Upper lobe of right lung (tissue), 1 donor: ENCODE measurements around the gene PLXNA2. TPM values are rescaled to one million over a fixed set of nuclear protein-coding genes. Genes with fewer than 3 reads are reported as not detected.

Source experiments
- ATAC-seq: fragments of 200-7000 bp; cut with Tn5 transposase; one replicate; pipeline ENCODE4 v1.9.1; 2020; ENCODE audit warnings: mild to moderate bottlenecking, moderate library complexity
- DNase-seq: peaks from one replicate; pipeline ENCODE4 v3.0.0-alpha.2; 2020
- H3K27ac ChIP-seq: fragments of 200-600 bp; one replicate; pipeline ENCODE4 v1.8.0; 2022
- H3K27me3 ChIP-seq: fragments of 200-600 bp; one replicate; pipeline ENCODE4 v1.8.0; 2022; ENCODE audit warnings: mild to moderate bottlenecking
- H3K36me3 ChIP-seq: fragments of 200-600 bp; one replicate; pipeline ENCODE4 v1.8.0; 2022
- H3K4me1 ChIP-seq: fragments of 200-600 bp; one replicate; pipeline ENCODE4 v1.8.0; 2022
- H3K4me3 ChIP-seq: fragments of 200-600 bp; one replicate; pipeline ENCODE4 v1.8.0; 2022; ENCODE audit warnings: mild to moderate bottlenecking
- H3K9me3 ChIP-seq: fragments of 200-600 bp; one replicate; pipeline ENCODE4 v1.8.0; 2022
- CTCF ChIP-seq: fragments of 200-600 bp; IDR thresholded peaks from one replicate; pipeline ENCODE4 v1.8.0; 2022; ENCODE audit warnings: antibody characterized with exemption
- intact Hi-C: fragments of 100-400 bp; cut with DNase I; formaldehyde crosslinking; loops from one replicate; pipeline ENCODE4 v1.11.0; 2022
- total RNA-seq: library from RNA; stranded (reverse); fragmentation: NEBNext Ultra II Directional; extraction: Animal tissue kit (Norgen Biotek cat#: 25700); gene quantifications from one replicate; pipeline ENCODE4 v1.2.1, GENCODE V29; 2021
- donor health status: DM: no; HTN: yes; CAD: no; lungs with severe emphysema.

Gene PLXNA2
- total RNA-seq, 1 donor from 2014 or later: 98.5 TPM

DNA sequence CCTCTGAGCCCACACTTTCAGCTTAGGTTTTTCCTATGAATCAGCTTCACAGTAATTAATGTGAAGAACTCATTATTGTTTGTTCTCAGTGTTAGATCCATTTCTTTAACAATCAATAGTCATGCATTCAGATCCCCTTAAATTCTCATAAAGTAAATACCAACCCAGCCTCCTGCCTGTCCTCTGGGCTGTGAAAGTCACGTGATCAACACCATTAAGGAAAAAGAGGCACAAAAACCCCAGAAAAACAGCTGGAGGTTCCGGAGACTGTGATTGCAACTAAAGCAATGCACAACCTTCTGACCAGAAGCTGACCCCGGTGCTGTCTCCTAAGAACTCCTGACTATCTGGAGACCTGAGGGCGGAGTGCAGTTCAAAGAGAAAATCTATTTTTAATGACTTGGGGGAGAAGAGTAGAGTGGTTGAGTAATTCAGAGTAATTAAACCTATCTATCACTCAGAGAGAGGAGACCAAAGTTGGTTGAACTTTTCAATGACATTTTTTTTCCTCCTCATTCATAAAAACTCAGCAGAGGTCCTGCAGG lies 132.5 kb downstream of the PLXNA2 start:
- intact Hi-C loops: no loop called here
- H3K27ac ChIP-seq: no peak overlapping the region
- no peaks in the 10 kb centered on the region for H3K36me3 ChIP-seq
- no peaks in the 10 kb centered on the region for H3K9me3 ChIP-seq
- H3K4me3 ChIP-seq: no peak overlapping the region
- H3K4me1 ChIP-seq: peaks cover 5% of the 10 kb centered on the region
- H3K27me3 ChIP-seq: no peaks in the 10 kb centered on the region
- DNase-seq (no peak), ATAC-seq (no peak)
- no peak for TF ChIP-seq CTCF

GRCh38 chr1:208110296-208110695 lies 133.9 kb downstream of the PLXNA2 start:
- H3K27ac ChIP-seq: no peak overlapping the region
- H3K4me3 ChIP-seq: no peak overlapping the region
- H3K36me3 ChIP-seq: no peaks in the 10 kb centered on the region
- DNase-seq (no peak), ATAC-seq (no peak)
- H3K9me3 ChIP-seq: no peaks in the 10 kb centered on the region
- no peaks in the 10 kb centered on the region for H3K27me3 ChIP-seq
- no peak for TF ChIP-seq CTCF
- intact Hi-C loops: no loop called here
- no peaks in the 10 kb centered on the region for H3K4me1 ChIP-seq

GRCh38 chr1:208108646-208109330 lies 135.4 kb downstream of the PLXNA2 start:
- Histone ChIP-seq H3K9me3 (no peaks in the 10 kb centered on the region), H3K4me1 (no peaks in the 10 kb centered on the region), H3K36me3 (peaks cover 12% of the 10 kb centered on the region), H3K27ac (no peak overlapping the region), H3K27me3 (no peaks in the 10 kb centered on the region), H3K4me3 (no peak overlapping the region)
- DNase-seq (no peak), ATAC-seq (no peak)
- intact Hi-C loops: no loop called here
- no peak for TF ChIP-seq CTCF

- no peak for TF ChIP-seq CTCF
- no peak overlapping the region for H3K4me3 ChIP-seq
- DNase-seq: no peak
- H3K27me3 ChIP-seq: no peaks in the 10 kb centered on the region
- H3K9me3 ChIP-seq: no peaks in the 10 kb centered on the region
- H3K4me1 ChIP-seq: no peaks in the 10 kb centered on the region
- intact Hi-C loops: no loop called here
- H3K36me3 ChIP-seq: peaks cover 17% of the 10 kb centered on the region
- ATAC-seq: peak; percentile 28
- no peak overlapping the region for H3K27ac ChIP-seq
Observed at GRCh38 chr1:208108213-208108608, 136.0 kb downstream of the PLXNA2 start.

DNA sequence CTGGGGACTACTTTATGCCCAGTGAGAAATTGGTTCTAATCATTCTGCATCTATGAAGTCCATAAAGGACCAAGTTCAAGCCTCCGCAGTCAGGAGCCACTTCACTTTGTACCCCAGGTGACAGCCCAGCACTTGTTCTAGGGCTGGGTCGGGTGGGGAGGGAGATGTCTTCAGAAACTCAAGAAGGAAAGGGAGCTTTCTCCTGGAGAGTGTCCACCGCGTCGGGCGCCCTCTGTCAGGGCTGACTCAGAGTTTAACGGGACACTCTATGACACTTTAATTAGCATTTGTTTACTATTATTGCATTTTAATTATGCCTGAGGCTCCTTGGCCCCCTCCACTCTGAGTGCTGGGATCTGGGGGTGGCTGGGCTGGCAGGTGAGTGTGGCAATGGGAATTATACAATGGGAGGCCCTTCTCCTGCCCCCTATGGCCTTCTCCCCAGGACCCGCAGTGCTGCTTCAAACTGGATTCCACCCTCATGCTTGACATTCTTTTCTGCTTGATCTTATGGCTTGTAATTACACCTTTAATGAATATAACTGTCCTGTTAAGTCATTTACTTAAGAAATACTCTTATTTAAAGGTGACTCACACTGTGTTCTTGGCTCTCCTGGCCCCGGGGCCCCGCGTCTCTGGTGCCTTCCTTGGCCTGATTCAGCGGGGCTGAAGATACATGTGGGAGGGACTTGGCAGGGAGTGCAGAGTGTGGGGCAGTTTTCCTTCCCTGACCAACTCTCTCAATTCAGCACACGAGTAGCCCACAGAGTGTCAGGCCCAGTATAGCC lies 136.6 kb downstream of the PLXNA2 start:
- H3K9me3 ChIP-seq: no peaks in the 10 kb centered on the region
- no peaks in the 10 kb centered on the region for H3K4me1 ChIP-seq
- TF ChIP-seq CTCF: no peak
- H3K4me3 ChIP-seq: no peak overlapping the region
- DNase-seq: no peak
- peak; percentile 65 for ATAC-seq
- no peak overlapping the region for H3K27ac ChIP-seq
- intact Hi-C loops: no loop called here
- H3K27me3 ChIP-seq: no peaks in the 10 kb centered on the region
- peaks cover 17% of the 10 kb centered on the region for H3K36me3 ChIP-seq
